Coronary artery (tissue), 2 donors: ENCODE results near the gene HPCA.
A peak's percentile ranks its signal among the peaks of the same experiment; 100 is the strongest.

Experiments used
- DNase-seq: peaks from one replicate; pipeline ENCODE4 v3.0.0-alpha.2; 2017; ENCODE audit warnings: low spot score
- H3K27ac ChIP-seq, 2 donors: fragments of 200-600 bp; sonication (generic); one replicate each; pipeline ENCODE4 v1.5.1; 2016 to 2019
- H3K4me3 ChIP-seq: fragments of 200-600 bp; sonication (generic); 2 replicates; pipeline ENCODE4 v1.5.1; 2016; ENCODE audit warnings: mild to moderate bottlenecking, moderate library complexity
- TF ChIP-seq, protein P1 (sequence below): fragments of 200-600 bp; sonication (generic); IDR thresholded peaks from one replicate; pipeline ENCODE4 v1.5.1; 2019; ENCODE audit warnings: antibody characterized with exemption

The HPCA gene

DNA sequence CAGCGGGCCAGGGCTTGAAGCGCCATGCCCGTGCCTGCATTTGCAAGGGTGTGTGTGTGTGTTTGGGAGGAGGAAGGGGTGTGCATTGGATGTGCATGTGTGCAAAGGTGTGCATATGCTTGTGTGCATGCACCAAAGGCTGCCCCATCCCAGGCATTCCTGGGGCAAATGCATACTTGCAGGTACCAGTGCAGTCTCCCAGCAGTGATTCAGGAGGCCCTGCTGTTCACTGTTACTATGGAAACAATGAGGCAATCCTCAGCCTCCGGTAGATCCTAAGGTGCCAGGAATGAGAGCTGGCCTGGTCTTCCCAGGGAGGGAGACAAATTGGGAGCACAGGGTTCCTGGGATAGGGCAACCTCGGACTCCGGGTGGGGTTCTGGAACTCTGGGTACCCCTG is 8.1 kb upstream of the HPCA start:
- Histone ChIP-seq H3K27ac (no peak overlapping the region), H3K4me3 (no peak overlapping the region)
- TF ChIP-seq, protein P1, sequence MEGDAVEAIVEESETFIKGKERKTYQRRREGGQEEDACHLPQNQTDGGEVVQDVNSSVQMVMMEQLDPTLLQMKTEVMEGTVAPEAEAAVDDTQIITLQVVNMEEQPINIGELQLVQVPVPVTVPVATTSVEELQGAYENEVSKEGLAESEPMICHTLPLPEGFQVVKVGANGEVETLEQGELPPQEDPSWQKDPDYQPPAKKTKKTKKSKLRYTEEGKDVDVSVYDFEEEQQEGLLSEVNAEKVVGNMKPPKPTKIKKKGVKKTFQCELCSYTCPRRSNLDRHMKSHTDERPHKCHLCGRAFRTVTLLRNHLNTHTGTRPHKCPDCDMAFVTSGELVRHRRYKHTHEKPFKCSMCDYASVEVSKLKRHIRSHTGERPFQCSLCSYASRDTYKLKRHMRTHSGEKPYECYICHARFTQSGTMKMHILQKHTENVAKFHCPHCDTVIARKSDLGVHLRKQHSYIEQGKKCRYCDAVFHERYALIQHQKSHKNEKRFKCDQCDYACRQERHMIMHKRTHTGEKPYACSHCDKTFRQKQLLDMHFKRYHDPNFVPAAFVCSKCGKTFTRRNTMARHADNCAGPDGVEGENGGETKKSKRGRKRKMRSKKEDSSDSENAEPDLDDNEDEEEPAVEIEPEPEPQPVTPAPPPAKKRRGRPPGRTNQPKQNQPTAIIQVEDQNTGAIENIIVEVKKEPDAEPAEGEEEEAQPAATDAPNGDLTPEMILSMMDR = no peak
- peak; percentile 55 for DNase-seq

GRCh38 chr1:32878637-32879041 is 7.7 kb upstream of the HPCA start:
- no peak overlapping the region for H3K4me3 ChIP-seq
- no peak overlapping the region for H3K27ac ChIP-seq
- peak; percentile 53 for DNase-seq
- TF ChIP-seq, protein P1 = no peak

DNA sequence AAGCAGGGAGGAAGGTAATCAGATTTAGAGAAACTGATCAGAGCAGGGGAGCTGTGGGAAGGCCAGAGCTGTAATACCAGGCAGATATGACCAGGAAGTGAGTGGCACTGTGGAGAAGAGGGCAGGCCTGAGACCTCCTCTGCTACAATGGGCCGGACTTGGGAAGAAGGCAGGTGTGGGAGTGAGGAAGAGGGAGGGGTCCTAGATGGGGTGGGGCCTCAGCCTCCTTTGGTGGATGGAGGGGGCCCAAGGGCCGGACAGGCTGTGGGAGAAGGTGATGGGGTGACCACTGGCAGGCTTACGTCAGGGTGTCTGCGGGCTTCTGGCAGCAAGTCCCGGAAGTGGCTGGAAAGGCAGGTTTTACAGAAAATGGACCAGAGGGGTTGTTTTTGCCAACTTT is 5.0 kb upstream of the HPCA start:
- TF ChIP-seq, protein P1 = no peak
- DNase-seq = no peak
- Histone ChIP-seq H3K4me3 (no peak overlapping the region), H3K27ac (no peak overlapping the region)

DNA sequence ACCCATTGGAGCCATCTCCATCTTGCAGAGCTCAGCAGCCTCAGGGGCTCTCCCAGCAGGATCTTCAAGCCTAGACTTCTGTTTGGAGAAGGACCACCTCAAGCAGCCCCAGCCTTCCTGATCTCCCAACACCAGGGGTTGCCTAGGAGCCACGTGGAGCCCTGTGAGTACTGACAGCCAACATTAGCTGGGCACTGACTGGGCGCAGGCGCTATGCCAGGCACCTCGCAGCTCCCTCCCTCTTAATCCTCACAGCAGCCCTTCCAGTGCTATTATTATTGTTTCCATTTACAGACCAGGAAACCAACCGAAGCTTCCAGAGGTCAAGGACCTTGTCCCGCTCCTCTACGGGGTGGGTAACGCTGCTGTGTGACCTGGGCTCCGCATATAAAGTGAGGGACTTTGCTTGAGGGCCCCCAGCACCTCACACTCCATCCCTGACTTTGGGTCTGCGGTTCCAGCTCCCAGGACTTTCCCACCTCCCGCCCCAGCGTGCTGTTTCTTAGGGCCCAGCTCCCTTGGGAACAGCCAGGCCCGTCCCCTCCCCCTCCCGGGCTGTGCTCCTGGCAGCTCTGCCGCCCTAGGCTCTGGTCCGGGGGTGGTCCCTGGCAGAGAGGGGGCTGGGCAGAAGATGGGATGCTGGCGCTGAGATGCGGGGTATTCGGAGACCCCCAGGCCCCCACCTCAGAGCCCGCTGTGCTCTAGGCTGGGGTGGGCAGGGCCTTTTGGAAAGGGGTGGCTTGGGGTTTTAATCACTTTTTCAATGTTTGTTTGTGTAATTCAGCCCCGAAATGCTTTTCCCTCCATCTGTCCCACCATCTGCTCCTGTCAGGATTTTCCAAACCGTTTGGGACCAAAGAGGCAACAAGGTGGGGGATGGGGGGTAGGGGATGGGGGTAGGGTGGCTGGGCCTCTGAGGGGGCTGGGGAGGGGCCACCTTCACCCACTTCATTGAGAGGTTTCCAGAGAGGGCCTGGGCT is 4.1 kb upstream of the HPCA start:
- H3K4me3 ChIP-seq = peak overlapping the region; percentile 45
- no peak for DNase-seq
- H3K27ac ChIP-seq = no peak overlapping the region
- TF ChIP-seq, protein P1 = no peak

GRCh38 chr1:32883338-32884031 is 2.8 kb upstream of the HPCA start:
- TF ChIP-seq, protein P1 = no peak
- DNase-seq = no peak
- H3K4me3 ChIP-seq = no peak overlapping the region
- H3K27ac ChIP-seq = no peak overlapping the region

- DNase-seq = no peak
- no peak overlapping the region for H3K4me3 ChIP-seq
- H3K27ac ChIP-seq = no peak overlapping the region
- TF ChIP-seq, protein P1 = no peak
These were observed 2.3 kb upstream of the HPCA start for GRCh38 chr1:32884032-32884372.
